NT2/D1 (cell line): ENCODE results near the gene PRKCB.

Experiments used
- YY1 ChIP-seq: IDR thresholded peaks from 2 replicates; pipeline ENCODE4 v1.6.1; 2011; ENCODE audit not compliant: insufficient read length, insufficient read depth
- ZNF274 ChIP-seq: IDR thresholded peaks from 2 replicates; pipeline ENCODE4 v1.6.1; 2011; ENCODE audit warnings: mild to moderate bottlenecking, low read depth, low read length

DNA sequence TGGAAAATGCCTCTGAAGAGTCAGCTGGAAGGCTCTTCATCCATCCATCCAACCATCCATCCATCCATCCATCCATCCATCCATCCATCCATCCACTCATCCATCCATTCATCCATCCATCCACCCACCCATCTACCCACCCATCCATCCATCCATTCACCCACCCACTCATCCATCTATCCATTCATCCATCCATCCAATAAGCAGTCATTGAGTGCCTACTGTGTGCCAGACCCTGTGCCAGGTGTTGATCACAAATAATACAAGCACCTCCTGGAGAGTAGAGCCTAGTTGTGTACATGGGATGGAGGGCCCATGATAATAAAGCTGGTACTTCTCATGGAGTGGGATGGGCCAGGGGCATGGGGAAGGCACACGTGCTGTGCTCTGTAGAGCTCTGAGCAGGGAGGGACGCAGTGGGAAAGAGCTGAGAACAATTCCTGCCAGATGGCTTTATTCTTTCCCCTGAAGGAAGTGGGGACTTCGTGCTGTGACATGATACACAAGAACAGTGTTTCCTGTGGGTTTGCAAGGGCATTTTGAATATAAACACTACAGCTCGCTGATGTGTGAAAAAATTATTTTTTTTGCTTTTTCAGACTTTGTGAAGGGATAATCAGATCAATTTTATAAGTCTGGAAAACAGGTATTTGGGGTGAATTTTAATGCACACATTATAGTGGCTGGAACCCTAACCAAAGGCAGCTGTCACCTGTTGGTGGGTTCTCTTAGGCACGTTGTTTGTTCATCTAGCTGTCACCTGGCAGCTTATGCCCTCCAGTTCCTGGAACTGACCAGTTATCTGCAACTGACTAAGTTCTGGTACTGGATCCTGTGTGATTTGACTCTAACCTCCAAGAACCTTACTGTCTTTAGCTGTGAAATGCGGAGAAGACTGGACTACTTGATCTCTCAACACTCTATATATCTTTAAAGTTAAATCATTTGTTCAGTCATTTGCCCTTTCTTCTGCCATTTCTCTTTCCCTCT lies 61.3 kb downstream of the PRKCB start:
- TF ChIP-seq ZNF274 (no peak), YY1 (no peak)
